ENCODE results near the gene PUS10.

PUS10 gene

GRCh38 chr2:60898567-60898966, 119.5 kb downstream of the PUS10 start:
- TF ChIP-seq FOXA1 (IDR thresholded peaks at IDR 0.05) = no peak
- TF ChIP-seq L3MBTL2 (conservative IDR thresholded peaks at IDR 0.05) = no peak
- no peak for TF ChIP-seq LEF1 (IDR thresholded peaks at IDR 0.05; ENCODE audit: borderline replicate concordance)
- TF ChIP-seq HDGF (IDR thresholded peaks at IDR 0.05; ENCODE audit: borderline replicate concordance) = no peak
- TF ChIP-seq ZNF384 (IDR thresholded peaks at IDR 0.05) = no peak
- TF ChIP-seq PKNOX1 (IDR thresholded peaks at IDR 0.05) = no peak
- no peak for TF ChIP-seq FOXM1 (IDR thresholded peaks at IDR 0.05; ENCODE audit: borderline replicate concordance)
- no peak for TF ChIP-seq NFRKB (IDR thresholded peaks at IDR 0.05)
- TF ChIP-seq SP1 (IDR thresholded peaks at IDR 0.05) = no peak
- TF ChIP-seq ELF4 (IDR thresholded peaks at IDR 0.05) = no peak
- no peak for TF ChIP-seq TARDBP (IDR thresholded peaks at IDR 0.05)
- no peak for TF ChIP-seq FOXK2 (IDR thresholded peaks at IDR 0.05)
- no peak for TF ChIP-seq ARNT (IDR thresholded peaks at IDR 0.05)
- no peak for TF ChIP-seq BHLHE40 (IDR thresholded peaks at IDR 0.05; ENCODE audit: borderline replicate concordance)
- no peak for TF ChIP-seq SUZ12 (IDR thresholded peaks at IDR 0.05)
- ChIA-PET POLR2A (no interaction called here), CTCF (no interaction called here)
- no peak for DNase-seq (ENCODE audit: extremely low spot score)

Data from HEK293T (cell line).